Activated CD4-positive, alpha-beta T cell treated with anti-CD3 and anti-CD28 coated beads for 36 hours (primary cell): ENCODE measurements around the gene PTPRM. TPM values are rescaled to one million over a fixed set of nuclear protein-coding genes. Genes with fewer than 3 reads are reported as not detected.
"Not testable (repeated sequence)": the region's sequence is repeated elsewhere in the genome, so short reads cannot be mapped to it uniquely, and the experiment has no call there.

Experiments
- ATAC-seq: fragments of 200-7000 bp; cut with Tn5 transposase; one replicate; pipeline ENCODE4 v1.10.0; 2021; ENCODE audit warnings: mild to moderate bottlenecking, moderate library complexity
- CTCF ChIA-PET: fragments of 350-600 bp; sonication (Branson Sonifier 250); formaldehyde crosslinking; loops from one replicate; lab custom pipeline; 2021; ENCODE audit warnings: antibody characterized with exemption; lab: Charles Lee
- POLR2A ChIA-PET: fragments of 350-600 bp; sonication (Branson Sonifier 250); formaldehyde crosslinking; loops from one replicate; lab custom pipeline; 2021; ENCODE audit warnings: antibody characterized with exemption, inconsistent platforms; lab: Charles Lee
- DNase-seq: peaks from one replicate; pipeline ENCODE4 v3.0.0-alpha.2; 2020
- H3K27ac Mint-ChIP-seq: one replicate; pipeline ENCODE4 v1.8.0; 2021; ENCODE audit warnings: mixed read lengths
- H3K27me3 Mint-ChIP-seq: one replicate; pipeline ENCODE4 v1.8.0; 2021; ENCODE audit warnings: mixed read lengths
- H3K36me3 Mint-ChIP-seq: one replicate; pipeline ENCODE4 v1.8.0; 2021; ENCODE audit warnings: low read depth, mixed read lengths
- H3K4me1 Mint-ChIP-seq: one replicate; pipeline ENCODE4 v1.8.0; 2021; ENCODE audit warnings: mixed read lengths
- H3K4me3 Mint-ChIP-seq: one replicate; pipeline ENCODE4 v1.8.0; 2021; ENCODE audit warnings: mild to moderate bottlenecking, moderate library complexity, mixed read lengths
- H3K9me3 Mint-ChIP-seq: one replicate; pipeline ENCODE4 v1.8.0; 2021; ENCODE audit warnings: low read depth, mixed read lengths
- intact Hi-C, 2 experiments: fragments of 100-400 bp; cut with DNase I in 1 of 2; cut with micrococcal nuclease in 1 of 2; formaldehyde crosslinking; loops; one replicate each; pipeline versions ENCODE4 v1.14.2 to v1.15.1; 2022 to 2024; cut with DNase I, micrococcal nuclease
- total RNA-seq, 2 experiments: library from RNA; stranded (reverse); gene quantifications; one replicate each; pipeline ENCODE4 v1.2.3, GENCODE V29; 2021

The PTPRM gene
- total RNA-seq, 2 experiments from 2014 or later = 6.5 to 14.0 TPM

DNA sequence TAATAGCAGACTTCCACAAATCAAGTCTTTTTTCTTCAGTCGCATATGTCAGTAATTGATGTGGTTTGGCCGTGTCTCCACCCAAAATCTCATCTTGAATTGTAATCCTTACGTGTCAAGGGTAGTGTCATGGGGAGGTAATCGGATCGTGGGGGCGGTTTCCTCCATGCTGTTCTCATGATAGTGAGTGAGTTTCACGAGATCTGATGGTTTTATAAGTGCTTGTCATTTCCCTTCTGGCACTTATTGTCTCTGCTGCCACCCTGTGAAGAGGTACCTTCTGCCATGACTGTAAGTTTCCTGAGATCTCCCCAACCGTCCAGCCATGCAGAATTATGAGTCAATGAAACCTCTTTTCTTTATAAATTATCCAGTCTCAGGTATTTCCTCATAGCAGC, 478.8 kb downstream of the PTPRM start:
- Mint-ChIP-seq H3K27ac (peak overlapping the region; percentile 87), H3K4me1 (peaks cover 40% of the 10 kb centered on the region), H3K36me3 (no peaks in the 10 kb centered on the region), H3K27me3 (no peaks in the 10 kb centered on the region), H3K4me3 (no peak overlapping the region), H3K9me3 (no peaks in the 10 kb centered on the region)
- ATAC-seq (peak; percentile 87), DNase-seq (peak; percentile 83)
- CTCF ChIA-PET = interaction anchor here (0.5 to 1.2 kb wide), 3 partner anchors 16 to 1640 kb away, joined by 3 read pairs; no protein-coding TSS in a partner anchor
- POLR2A ChIA-PET = no interaction called here
- intact Hi-C loops = loop anchor here (1.0 to 10.0 kb wide), 3 partner anchors 88 to 481 kb away; partner anchors contain the start of gene PTPRM (in 1 of the 2)

DNA sequence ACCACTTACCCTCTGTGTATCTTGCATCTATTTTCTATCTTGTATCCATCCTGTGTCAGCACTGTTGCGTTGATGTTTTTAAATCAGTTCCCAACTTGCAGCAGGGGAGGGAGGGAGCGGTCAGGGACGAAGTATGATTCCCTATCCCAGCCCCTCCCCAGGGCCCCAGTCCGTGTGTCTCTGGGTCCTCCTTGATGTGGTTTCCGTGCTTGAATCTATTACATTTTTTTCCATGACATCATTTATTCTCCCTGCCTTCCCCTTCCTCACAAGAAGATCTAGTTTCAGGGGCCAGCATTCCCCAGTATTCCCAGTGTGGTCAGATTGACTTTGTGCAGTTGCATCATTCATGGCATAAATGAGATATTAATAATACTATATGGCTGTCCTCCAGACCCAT, 479.3 kb downstream of the PTPRM start:
- ATAC-seq (no peak), DNase-seq (no peak)
- Mint-ChIP-seq H3K27me3 (no peaks in the 10 kb centered on the region), H3K4me1 (peaks cover 44% of the 10 kb centered on the region), H3K36me3 (no peaks in the 10 kb centered on the region), H3K9me3 (no peaks in the 10 kb centered on the region), H3K4me3 (no peak overlapping the region), H3K27ac (no peak overlapping the region)
- CTCF ChIA-PET = interaction anchor here (1.2 kb wide), 1 partner anchor 17 kb away, joined by 3 read pairs; no protein-coding TSS in a partner anchor
- POLR2A ChIA-PET = no interaction called here
- intact Hi-C loops = loop anchor here (5.0 to 10.0 kb wide), 2 partner anchors 94 to 482 kb away; partner anchors contain the start of gene PTPRM (in 1 of the 2)

GRCh38 chr18:8049147-8049546, 482.0 kb downstream of the PTPRM start:
- H3K9me3 Mint-ChIP-seq = no peaks in the 10 kb centered on the region

GRCh38 chr18:8050616-8051329, 483.7 kb downstream of the PTPRM start:
- CTCF ChIA-PET = no interaction called here
- Mint-ChIP-seq H3K4me1 (peaks cover 39% of the 10 kb centered on the region), H3K27ac (peak overlapping the region; percentile 52), H3K4me3 (no peak overlapping the region), H3K9me3 (no peaks in the 10 kb centered on the region), H3K36me3 (no peaks in the 10 kb centered on the region), H3K27me3 (no peaks in the 10 kb centered on the region)
- DNase-seq (no peak), ATAC-seq (peak; percentile 26)
- intact Hi-C loops = loop anchor here in 1 of 2 experiments (10.0 kb wide), 2 partner anchors 176 to 334 kb away; no protein-coding TSS in a partner anchor
- POLR2A ChIA-PET = no interaction called here

More at GRCh38 chr18:8049147-8049546, 482.0 kb downstream of the PTPRM start:
- no peaks in the 10 kb centered on the region for H3K27me3 Mint-ChIP-seq
- CTCF ChIA-PET = no interaction called here
- H3K4me1 Mint-ChIP-seq = peaks cover 50% of the 10 kb centered on the region
- ATAC-seq (no peak), DNase-seq (no peak)
- intact Hi-C loops = loop anchor here (5.0 to 10.0 kb wide), 2 partner anchors 97 to 484 kb away; partner anchors contain the start of gene PTPRM (in 1 of the 2)
- H3K36me3 Mint-ChIP-seq = no peaks in the 10 kb centered on the region
- no peak overlapping the region for H3K27ac Mint-ChIP-seq
- POLR2A ChIA-PET = no interaction called here
- no peak overlapping the region for H3K4me3 Mint-ChIP-seq

GRCh38 chr18:8051453-8051852, 484.3 kb downstream of the PTPRM start:
- CTCF ChIA-PET = no interaction called here
- H3K27ac Mint-ChIP-seq = peak overlapping the region; percentile 13
- DNase-seq = no peak
- H3K4me1 Mint-ChIP-seq = peaks cover 32% of the 10 kb centered on the region
- H3K9me3 Mint-ChIP-seq = no peaks in the 10 kb centered on the region
- H3K36me3 Mint-ChIP-seq = no peaks in the 10 kb centered on the region
- H3K4me3 Mint-ChIP-seq = no peak overlapping the region
- POLR2A ChIA-PET = no interaction called here
- H3K27me3 Mint-ChIP-seq = no peaks in the 10 kb centered on the region
- no peak for ATAC-seq
- intact Hi-C loops = loop anchor here in 1 of 2 experiments (10.0 kb wide), 2 partner anchors 177 to 333 kb away; no protein-coding TSS in a partner anchor

- H3K4me3 Mint-ChIP-seq = no peak overlapping the region
- H3K9me3 Mint-ChIP-seq = no peaks in the 10 kb centered on the region
- ATAC-seq (peak; percentile 76), DNase-seq (peak; percentile 25)
- ChIA-PET CTCF (no interaction called here), POLR2A (no interaction called here)
- intact Hi-C loops = loop anchor here in 1 of 2 experiments (10.0 kb wide), 2 partner anchors 177 to 333 kb away; no protein-coding TSS in a partner anchor
- no peaks in the 10 kb centered on the region for H3K36me3 Mint-ChIP-seq
- no peak overlapping the region for H3K27ac Mint-ChIP-seq
- no peaks in the 10 kb centered on the region for H3K27me3 Mint-ChIP-seq
- peaks cover 28% of the 10 kb centered on the region for H3K4me1 Mint-ChIP-seq
These were observed 485.2 kb downstream of the PTPRM start for GRCh38 chr18:8052237-8052701.

DNA sequence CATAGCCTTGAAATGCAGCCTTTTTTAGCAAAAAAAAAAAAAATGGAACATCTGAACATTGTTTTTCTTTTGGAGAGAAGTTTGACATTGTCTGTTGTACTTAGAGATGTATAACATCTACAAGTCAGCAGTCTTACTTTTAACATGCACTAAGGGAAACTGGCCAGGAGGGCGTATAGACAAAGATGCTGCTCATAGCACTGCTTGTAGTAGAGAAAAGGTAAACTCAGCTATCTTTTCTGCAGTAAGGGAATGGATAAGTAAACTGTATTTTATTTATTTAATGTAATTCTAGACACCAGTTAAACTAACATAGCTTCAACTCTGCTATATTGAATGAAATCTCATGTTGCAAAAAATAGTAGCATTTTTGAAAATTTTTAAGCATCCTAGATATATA, 489.6 kb downstream of the PTPRM start:
- intact Hi-C loops = loop anchor here in 1 of 2 experiments (10.0 kb wide), 2 partner anchors 182 to 328 kb away; no protein-coding TSS in a partner anchor
- POLR2A ChIA-PET = no interaction called here

DNA sequence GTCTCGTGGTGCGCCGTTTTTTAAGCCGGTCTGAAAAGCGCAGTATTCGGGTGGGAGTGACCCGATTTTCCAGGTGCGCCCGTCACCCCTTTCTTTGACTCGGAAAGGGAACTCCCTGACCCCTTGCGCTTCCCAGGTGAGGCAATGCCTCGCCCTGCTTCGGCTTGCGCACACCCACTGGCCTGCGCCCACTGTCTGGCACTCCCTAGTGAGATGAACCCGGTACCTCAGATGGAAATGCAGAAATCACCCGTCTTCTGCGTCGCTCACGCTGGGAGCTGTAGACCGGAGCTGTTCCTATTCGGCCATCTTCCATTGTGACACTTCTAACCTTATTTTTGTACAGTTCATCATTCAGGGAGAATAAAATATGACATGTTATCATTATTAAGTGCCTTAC, 496.0 kb downstream of the PTPRM start:
- H3K4me1 Mint-ChIP-seq, POLR2A ChIA-PET, H3K9me3 Mint-ChIP-seq, ATAC-seq, CTCF ChIA-PET, DNase-seq, H3K27ac Mint-ChIP-seq, H3K27me3 Mint-ChIP-seq, intact Hi-C loops, H3K36me3 Mint-ChIP-seq: not testable (repeated sequence)
- peak overlapping the region; percentile 55 for H3K4me3 Mint-ChIP-seq

More for the DNA sequence above, 489.6 kb downstream of the PTPRM start:
- Mint-ChIP-seq H3K4me3 (no peak overlapping the region), H3K4me1 (peaks cover 6% of the 10 kb centered on the region), H3K9me3 (no peaks in the 10 kb centered on the region), H3K27ac (no peak overlapping the region), H3K27me3 (no peaks in the 10 kb centered on the region), H3K36me3 (no peaks in the 10 kb centered on the region)
- CTCF ChIA-PET = no interaction called here
- DNase-seq (no peak), ATAC-seq (no peak)

DNA sequence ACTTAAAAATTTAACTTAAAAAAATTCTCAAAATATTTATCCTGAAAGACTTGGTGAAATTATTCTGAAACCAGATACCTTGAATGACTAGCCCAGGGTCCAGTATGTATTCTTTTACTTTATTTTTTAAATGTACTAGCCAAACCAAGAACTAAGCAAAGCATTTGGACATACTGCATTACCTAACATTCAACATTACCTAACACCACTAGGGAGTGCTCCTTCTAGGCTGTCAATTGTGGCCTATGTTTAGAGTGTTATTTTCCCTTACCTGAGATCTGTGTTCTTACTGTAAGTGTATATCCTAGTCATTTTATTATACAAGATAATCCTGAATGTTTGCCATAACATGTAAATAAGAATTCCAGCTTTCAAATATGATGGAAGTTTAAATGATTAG, 496.6 kb downstream of the PTPRM start:
- CTCF ChIA-PET = interaction anchor here (0.6 kb wide), 1 partner anchor 53 kb away, joined by 3 read pairs; no protein-coding TSS in a partner anchor
- intact Hi-C loops = no loop called here
- H3K4me1 Mint-ChIP-seq = no peaks in the 10 kb centered on the region

DNA sequence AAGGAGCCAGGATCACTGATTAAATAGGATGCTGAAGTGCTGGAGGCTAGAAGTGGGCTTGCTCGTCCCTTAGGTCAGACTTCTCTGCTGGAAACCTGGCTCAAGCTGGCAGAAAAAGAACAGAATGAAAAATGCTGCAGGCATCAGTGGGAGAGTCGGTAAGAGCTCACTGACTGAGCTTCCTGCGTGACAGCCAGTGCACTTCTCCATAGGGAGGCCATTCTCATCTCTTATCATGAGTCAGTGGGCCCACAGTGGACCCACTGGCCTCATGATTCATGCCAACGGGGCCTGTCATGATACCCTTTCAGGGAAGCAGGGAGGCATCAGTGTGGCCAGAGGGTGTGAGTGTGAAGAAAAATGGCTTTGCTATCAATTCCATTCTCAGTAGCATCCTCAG, 498.2 kb downstream of the PTPRM start:
- CTCF ChIA-PET = no interaction called here
- ATAC-seq (no peak), DNase-seq (no peak)
- Mint-ChIP-seq H3K4me1 (no peaks in the 10 kb centered on the region), H3K27me3 (no peaks in the 10 kb centered on the region), H3K4me3 (no peak overlapping the region), H3K36me3 (no peaks in the 10 kb centered on the region), H3K27ac (no peak overlapping the region), H3K9me3 (no peaks in the 10 kb centered on the region)
- intact Hi-C loops = no loop called here
- POLR2A ChIA-PET = no interaction called here

More for the DNA sequence above, 496.6 kb downstream of the PTPRM start:
- Mint-ChIP-seq H3K27ac (no peak overlapping the region), H3K9me3 (no peaks in the 10 kb centered on the region), H3K36me3 (no peaks in the 10 kb centered on the region), H3K27me3 (no peaks in the 10 kb centered on the region), H3K4me3 (no peak overlapping the region)
- POLR2A ChIA-PET = no interaction called here
- ATAC-seq = no peak
- DNase-seq = no peak

GRCh38 chr18:8065773-8066172, 498.7 kb downstream of the PTPRM start:
- no peak overlapping the region for H3K4me3 Mint-ChIP-seq
- DNase-seq = no peak
- no peak overlapping the region for H3K27ac Mint-ChIP-seq
- H3K36me3 Mint-ChIP-seq = no peaks in the 10 kb centered on the region
- ChIA-PET POLR2A (no interaction called here), CTCF (no interaction called here)
- H3K27me3 Mint-ChIP-seq = no peaks in the 10 kb centered on the region
- ATAC-seq = no peak
- no peaks in the 10 kb centered on the region for H3K9me3 Mint-ChIP-seq
- intact Hi-C loops = no loop called here
- no peaks in the 10 kb centered on the region for H3K4me1 Mint-ChIP-seq

DNA sequence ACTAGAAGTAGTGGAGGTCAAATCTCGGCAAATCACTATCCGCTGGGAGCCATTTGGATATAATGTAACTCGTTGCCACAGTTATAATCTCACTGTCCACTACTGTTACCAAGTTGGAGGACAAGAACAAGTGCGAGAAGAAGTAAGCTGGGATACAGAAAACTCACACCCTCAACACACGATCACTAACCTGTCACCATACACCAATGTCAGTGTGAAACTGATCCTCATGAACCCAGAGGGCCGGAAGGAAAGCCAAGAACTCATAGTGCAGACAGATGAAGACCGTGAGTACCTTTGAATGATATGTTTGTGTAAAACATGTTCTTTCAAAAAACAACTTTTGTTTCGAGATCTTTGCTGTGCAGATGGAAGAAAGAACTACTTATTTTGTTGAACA, 502.6 kb downstream of the PTPRM start:
- Mint-ChIP-seq H3K4me3 (no peak overlapping the region), H3K4me1 (no peaks in the 10 kb centered on the region), H3K27me3 (no peaks in the 10 kb centered on the region), H3K36me3 (no peaks in the 10 kb centered on the region), H3K27ac (no peak overlapping the region), H3K9me3 (no peaks in the 10 kb centered on the region)
- ATAC-seq (no peak), DNase-seq (no peak)
- intact Hi-C loops = no loop called here
- CTCF ChIA-PET = no interaction called here
- POLR2A ChIA-PET = no interaction called here
